ENCODE measurements around the gene CRYBG3.
A peak's percentile ranks its signal among the peaks of the same experiment; 100 is the strongest.
"Not testable (repeated sequence)": the region's sequence is repeated elsewhere in the genome, so short reads cannot be mapped to it uniquely, and the experiment has no call there.

Gene CRYBG3

DNA sequence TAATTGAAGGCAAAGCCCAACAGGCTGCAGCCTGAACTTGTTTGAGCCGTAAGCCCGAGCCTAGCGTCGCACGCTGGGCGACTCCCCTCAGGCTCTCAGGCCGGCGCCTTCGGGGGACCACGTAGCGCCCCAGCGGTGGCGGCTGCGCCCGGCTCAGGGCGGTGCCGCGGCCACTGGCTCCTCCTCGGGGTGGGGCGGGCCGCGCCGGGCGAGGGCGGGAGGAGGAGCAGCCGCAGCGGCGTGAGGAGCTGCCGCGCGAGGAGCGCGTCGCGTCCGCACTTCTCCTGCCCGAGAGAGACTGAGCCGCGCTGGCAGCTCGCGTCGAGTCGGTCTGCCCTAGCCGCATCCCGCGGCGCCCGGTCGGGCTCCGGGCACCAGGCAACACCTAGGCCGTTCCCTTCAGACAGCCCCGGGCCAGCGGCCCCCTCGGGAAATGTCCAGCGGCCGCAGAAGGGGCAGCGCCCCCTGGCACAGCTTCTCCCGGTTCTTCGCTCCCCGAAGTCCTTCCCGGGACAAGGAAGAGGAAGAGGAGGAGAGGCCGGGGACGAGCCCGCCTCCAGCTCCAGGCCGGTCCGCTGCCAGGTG lies at the start of gene CRYBG3:
Gene CRYBG3 (plus strand): TSS at position 238 of the 585 bp plus-strand sequence. CDS start 196 bp downstream, at position 434.
- DNase-seq, result peak; percentile 93

DNA sequence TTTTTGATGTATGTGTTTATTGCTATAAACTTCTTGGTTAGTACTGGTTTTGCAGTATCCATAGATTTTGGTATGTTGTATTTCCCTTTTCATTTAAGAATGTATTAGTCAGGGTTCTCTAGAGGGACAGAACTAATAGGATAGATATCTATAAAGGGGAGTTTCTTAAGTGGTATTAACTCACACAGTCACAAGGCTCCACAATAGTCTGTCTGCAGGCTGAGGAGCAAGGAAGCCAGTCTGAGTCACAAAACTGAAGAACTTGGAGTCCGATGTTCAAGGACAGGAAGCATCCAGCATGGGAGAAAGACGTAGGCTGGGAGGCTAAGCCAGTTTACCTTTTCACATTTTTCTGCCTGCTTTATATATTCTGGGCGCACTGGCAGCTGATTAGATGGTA lies 48.9 kb upstream of the CRYBG3 start:
- no peak for DNase-seq

DNA sequence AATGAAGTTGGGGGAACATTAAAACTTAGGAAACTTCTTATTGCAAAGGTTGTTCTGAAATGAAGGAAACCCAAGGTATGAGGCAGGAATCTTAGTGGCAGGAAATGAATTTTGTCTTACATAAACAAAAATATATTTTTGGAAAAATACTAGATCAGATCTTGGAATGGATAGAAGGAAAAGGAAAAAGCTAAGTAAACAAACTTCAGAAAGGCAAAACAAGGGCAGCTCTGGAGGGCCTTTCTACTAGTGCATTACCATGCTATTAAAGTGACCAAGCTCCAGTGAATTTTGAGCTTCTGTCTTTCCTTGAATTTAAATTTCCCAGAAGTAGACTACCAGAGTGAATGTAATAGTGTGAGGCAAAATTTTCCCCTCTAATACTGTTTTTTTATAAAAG lies 43.7 kb upstream of the CRYBG3 start:
- no peak for DNase-seq

DNA sequence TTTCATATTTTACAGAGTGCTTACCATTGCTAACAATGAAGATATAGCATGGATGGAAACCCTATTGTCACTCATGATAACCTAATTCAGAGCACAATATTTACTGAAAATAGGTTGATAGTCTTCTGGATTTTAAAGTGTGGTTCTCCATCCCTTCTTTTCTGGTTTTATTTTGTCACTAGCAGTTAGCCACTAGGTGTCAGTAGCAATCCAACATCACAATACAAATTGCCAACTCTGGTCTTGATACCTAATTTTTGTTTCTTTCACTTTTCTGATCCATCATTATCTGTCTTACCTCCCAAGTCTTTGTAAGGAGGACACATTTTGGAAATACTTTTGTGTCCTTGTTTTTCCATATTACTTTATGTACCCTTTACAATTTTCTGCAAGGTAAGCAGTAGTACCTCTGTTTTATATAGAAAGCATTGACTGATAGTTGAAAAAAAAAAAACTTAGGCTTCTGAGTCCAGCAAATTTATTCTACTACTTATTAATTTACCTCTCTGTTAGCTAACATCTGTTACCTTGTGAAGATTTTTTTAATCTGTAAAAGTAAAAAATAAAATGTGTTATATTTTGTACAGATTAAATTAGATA lies 28.3 kb upstream of the CRYBG3 start:
- DNase-seq, result no peak

DNA sequence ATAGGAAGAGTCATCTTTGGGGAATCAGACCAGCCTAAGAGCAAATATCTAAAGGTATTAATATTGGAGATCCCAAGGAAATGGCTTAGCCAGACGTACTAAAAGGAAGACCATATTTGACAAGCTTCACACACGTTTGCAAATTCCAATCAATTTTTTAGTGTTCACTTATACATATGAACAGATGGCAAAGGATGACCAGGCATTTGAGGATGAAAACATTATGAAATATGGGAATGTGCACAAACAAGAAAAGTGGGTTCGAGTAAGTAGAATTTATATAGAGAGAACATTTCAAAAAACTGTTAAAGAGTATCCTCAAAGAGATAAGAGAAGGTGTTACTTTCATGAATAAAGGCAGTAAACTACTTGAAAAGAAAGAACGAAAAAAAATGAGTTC lies 25.9 kb upstream of the CRYBG3 start:
- no peak for DNase-seq

GRCh38 chr3:97804471-97804870 lies 17.3 kb upstream of the CRYBG3 start:
- no peak for DNase-seq

GRCh38 chr3:97810779-97811390 lies 10.9 kb upstream of the CRYBG3 start:
- no peak for DNase-seq

GRCh38 chr3:97815149-97815917 lies 6.5 kb upstream of the CRYBG3 start:
- peak; percentile 70 for DNase-seq

GRCh38 chr3:97816811-97817210 lies 5.0 kb upstream of the CRYBG3 start:
- no peak for DNase-seq

GRCh38 chr3:97817965-97818364 lies 3.8 kb upstream of the CRYBG3 start:
- DNase-seq, result no peak

DNA sequence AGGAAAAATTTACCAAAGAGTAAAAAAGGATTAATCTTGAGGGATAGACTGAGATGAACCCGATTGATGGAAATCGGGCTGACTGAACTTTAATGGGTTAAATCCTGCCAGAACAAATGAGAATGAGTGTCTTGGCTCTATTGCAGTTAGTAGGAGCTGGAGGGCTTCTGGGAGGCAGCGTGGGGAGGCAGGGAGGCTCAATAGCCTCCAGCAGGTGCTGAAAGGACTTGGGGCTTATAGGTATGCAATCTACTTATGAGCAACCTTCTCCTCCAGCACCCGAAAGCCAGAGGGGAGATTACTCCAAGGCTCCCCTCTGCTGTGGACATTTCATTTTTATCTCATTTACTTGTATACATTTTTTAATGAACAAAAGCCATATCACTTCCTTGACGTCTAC lies 1.0 kb upstream of the CRYBG3 start:
- no peak for DNase-seq

GRCh38 chr3:97821287-97821773 lies 481 bp upstream of the CRYBG3 start:
- peak; percentile 82 for DNase-seq

DNA sequence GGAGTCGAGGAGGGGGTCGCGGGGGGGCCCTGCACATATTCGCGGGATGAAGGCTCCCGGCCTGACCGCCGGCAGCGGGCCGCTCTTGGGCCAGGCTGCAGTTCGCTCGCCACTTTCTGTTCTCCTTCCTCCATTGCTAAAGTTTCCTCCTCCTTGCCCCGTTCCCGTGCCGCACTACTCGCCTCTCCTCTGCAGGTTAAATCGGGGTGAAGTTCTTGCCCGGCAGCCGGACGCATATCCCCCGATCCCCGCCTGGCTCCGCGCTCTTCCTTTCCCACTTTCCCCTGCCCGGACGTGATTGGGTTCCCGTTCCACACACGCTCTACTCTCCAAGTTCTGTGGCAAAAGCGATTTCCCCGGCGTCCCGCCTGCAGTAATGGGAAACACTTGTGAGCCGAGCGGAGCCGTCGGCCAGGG lies 556 bp downstream of the CRYBG3 start:
- peak; percentile 69 for DNase-seq

DNA sequence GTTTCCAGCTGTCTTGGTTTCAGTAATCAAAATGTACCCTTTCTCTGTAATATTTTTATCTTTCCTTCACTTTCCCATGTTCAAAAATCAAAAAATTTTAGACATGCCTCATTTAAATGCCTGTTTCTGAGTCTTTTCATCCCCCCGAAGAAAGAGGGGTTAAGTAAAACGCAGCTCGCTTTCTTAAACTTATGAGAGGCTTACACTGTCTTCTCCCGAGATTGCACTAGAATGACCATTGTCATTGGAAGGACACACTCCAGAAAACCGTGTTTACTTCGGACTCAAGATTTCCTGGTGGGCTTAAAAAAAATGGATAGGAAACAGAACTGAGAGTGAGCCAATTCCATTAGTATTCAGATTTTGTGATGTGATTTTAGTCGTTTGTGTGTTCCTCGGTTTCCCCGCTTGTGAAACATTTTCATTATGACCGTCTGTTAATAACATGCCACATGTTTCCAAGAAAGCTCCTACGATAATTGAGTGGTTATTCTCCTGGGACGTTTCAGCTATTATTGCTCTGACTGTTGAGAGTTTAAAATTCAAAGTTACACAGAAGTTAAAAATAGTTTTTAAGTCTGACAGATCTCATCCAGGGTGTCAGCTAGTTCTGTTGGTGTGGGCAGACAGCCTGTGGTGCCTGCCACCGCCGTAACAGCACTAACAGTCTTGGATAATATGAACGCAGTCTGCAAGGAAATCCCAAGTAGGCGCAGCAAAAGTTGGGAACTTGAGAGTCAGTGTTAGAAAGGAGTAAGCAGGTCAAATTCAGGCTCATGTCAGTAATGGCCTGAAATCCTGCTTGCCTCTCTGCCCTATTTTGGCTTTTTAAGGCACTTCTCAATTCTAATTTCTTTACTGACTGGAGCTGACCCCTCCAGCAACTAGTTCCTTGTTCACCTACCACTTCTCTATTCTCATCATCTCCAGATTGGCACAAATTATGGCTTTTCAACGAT lies 1.5 kb downstream of the CRYBG3 start:
- no peak for DNase-seq

- no peak for DNase-seq
Observed at GRCh38 chr3:97825101-97825500, 3.3 kb downstream of the CRYBG3 start.

GRCh38 chr3:97827741-97828471 lies 6.1 kb downstream of the CRYBG3 start:
- no peak for DNase-seq

- no peak for DNase-seq
Observed at GRCh38 chr3:97829198-97829597, 7.4 kb downstream of the CRYBG3 start.

DNA sequence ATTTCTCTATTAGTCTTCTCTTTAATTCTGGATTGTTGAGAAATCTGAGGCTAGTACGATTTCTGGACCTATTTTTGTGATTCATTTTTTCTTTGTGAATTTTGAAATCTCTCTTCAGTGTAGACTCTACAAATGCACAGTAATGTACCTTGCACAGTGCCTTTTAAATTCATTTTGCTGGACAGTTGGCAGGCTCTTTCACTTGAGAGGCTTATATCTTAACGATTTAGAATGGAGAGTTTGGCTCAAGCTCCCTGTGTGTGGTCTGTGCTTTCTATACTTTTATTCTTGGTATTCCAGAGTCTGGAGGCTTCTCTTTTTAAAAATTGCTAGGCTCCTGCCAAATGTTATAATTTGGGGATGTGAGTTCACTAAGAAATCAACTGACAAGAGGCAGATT lies 8.8 kb downstream of the CRYBG3 start:
- DNase-seq, result no peak

- no peak for DNase-seq
Observed at GRCh38 chr3:97831140-97831539, 9.3 kb downstream of the CRYBG3 start.

DNA sequence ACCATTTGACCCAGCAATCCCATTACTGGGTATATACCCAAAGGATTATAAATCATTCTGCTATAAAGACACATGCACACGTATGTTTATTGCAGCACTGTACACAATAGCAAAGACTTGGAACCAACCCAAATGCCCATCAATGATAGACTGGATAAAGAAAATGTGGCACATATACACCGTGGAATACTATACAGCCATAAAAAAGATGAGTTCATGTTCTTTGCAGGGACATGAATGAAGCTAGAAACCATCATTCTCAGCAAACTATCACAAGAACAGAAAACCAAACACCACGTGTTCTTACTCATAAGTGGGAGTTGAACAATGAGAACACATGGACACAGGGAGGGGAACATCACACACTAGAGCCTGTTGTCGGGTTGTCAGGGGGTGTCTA lies 11.4 kb downstream of the CRYBG3 start:
- not testable (repeated sequence) for DNase-seq

GRCh38 chr3:97835761-97836160 lies 13.9 kb downstream of the CRYBG3 start:
- no peak for DNase-seq

GRCh38 chr3:97838393-97838792 lies 16.6 kb downstream of the CRYBG3 start:
- DNase-seq, result no peak

All from activated effector memory CD4-positive, alpha-beta T cell treated with anti-CD3 and anti-CD28 coated beads, Interleukin-2, amount 50 U/mL, for 16 hours (primary cell).